Hepatocyte (in vitro differentiated cells): ENCODE measurements around the gene MAGI1.

ENCODE experiments used
- EZH2 ChIP-seq: fragments of 200-600 bp; sonication (generic); IDR thresholded peaks from 2 replicates; pipeline ENCODE4 v1.6.1; 2016; ENCODE audit warnings: antibody characterized with exemption, mild to moderate bottlenecking, borderline replicate concordance
- EZH2phosphoT487 ChIP-seq: fragments of 200-600 bp; sonication (generic); IDR thresholded peaks from one replicate; pipeline ENCODE4 v1.6.1; 2018; ENCODE audit warnings: antibody characterized with exemption, mild to moderate bottlenecking, low read depth, moderate library complexity; ENCODE audit not compliant: unreplicated experiment, severe bottlenecking
- TF ChIP-seq, protein P1 (sequence below): fragments of 200-600 bp; sonication (generic); IDR thresholded peaks from 2 replicates; pipeline ENCODE4 v1.5.1; 2016; ENCODE audit warnings: antibody characterized with exemption, mild to moderate bottlenecking; ENCODE audit not compliant: poor library complexity

DNA sequence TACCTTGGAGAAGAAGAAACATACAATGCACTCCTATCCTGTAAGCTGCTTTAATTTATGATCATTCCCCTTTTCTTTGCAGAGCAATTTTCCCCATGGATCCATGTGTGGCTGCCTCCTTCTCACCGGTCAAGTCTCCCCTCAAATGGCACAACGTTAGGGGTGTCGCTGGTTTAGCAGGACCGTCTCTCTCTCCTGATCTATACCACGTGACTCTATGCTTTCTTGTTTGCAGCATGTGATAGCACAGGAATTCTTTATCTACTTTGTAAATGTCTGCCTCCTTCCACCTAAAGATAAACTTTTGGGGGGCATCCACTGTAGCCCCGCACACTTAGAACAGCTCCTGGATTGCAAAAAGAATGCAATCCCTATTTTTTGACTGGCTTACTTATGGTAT is 506.0 kb downstream of the MAGI1 start:
- no peak for TF ChIP-seq EZH2
- TF ChIP-seq, protein P1, sequence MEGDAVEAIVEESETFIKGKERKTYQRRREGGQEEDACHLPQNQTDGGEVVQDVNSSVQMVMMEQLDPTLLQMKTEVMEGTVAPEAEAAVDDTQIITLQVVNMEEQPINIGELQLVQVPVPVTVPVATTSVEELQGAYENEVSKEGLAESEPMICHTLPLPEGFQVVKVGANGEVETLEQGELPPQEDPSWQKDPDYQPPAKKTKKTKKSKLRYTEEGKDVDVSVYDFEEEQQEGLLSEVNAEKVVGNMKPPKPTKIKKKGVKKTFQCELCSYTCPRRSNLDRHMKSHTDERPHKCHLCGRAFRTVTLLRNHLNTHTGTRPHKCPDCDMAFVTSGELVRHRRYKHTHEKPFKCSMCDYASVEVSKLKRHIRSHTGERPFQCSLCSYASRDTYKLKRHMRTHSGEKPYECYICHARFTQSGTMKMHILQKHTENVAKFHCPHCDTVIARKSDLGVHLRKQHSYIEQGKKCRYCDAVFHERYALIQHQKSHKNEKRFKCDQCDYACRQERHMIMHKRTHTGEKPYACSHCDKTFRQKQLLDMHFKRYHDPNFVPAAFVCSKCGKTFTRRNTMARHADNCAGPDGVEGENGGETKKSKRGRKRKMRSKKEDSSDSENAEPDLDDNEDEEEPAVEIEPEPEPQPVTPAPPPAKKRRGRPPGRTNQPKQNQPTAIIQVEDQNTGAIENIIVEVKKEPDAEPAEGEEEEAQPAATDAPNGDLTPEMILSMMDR: no peak
- TF ChIP-seq EZH2phosphoT487: no peak
